HG03095 (cell line): ENCODE data around the gene C6orf136.

Experiments used
- ATAC-seq: cut with Tn5 transposase; IDR thresholded peaks from one replicate; pipeline ENCODE4 v1.9.1; 2021; ENCODE audit warnings: moderate library complexity; ENCODE audit not compliant: unreplicated experiment

The C6orf136 gene

DNA sequence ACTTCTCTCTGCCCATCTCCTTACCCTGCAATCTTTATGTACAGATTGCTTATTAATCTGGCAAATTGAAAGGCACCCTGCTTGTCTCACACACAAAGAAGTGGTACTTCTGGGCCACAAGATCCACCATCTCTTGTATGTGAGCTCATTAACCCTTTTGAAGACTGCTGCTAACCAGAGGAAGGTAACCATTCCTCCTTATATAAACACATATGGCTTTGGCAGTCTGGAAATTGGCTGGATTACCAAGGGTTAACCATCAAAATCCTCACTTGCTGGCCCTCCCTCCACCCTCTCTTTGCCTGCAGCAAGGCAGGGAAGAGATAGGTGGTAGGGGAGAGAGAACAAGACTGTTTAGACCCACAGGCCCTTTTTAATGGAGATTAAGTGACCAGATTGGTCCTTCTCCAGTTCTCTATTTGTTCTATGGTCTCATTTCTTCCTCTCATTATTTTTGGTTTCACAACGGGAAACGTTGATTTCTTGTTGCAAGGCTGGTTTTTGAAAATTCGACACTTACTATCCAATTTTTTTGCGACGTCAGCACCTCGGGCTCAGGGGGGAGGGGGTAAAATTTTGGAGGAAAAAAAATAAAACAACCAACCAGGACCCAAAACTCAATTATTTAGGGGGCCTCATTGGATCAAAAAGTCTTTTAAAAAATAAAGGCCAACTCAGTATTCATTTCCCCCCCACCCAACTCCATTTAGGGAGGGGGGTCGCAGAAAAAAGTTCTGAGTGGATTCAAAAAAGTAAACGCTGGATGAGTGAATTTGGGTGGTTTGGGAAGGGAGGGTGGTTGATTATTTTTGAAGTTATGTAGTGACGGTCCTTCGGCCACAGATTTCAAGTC, 30.7 kb upstream of the C6orf136 start:
- no peak for ATAC-seq

DNA sequence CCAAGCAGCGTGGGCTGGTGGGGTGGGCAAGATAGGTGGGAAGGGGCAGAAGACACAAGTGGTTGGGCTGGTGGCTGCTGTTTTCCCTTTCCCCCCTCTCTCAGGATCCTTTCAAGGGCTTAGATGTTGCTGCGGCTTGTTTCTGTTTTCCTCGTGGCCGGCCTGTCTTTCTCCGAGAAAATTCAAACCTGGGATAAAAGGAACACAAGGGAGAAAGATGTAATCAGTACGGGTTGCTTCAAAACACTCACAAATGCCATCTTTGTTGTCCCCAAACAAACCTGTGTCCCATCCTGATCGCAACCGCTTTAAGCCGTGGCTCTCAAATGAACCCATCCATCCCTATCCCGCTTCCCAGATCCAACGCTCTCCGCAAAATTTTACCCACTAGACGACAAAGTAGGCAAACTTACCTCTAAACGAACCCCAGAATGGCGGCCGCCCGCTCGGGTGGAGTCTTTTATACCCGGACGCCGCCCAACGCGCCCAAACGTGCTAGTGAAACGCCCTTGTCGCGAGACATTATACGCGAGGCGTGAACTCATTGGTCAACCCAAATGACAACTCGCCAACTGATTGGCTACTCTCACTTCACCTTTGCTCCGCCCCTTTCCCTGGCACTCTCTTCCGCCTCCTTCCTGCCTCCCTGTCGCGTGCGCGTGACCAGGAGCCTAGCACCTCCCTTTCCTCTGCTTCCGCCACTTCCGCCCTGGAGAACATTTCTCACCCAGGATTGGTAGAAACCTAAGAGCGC, 29.9 kb upstream of the C6orf136 start, which contains the start of gene PPP1R10:
Gene PPP1R10 (minus strand): TSS at position 433 of the 754 bp plus-strand sequence. CDS start 7,299 bp downstream, outside the sequence.
- ATAC-seq: peak; percentile 68

DNA sequence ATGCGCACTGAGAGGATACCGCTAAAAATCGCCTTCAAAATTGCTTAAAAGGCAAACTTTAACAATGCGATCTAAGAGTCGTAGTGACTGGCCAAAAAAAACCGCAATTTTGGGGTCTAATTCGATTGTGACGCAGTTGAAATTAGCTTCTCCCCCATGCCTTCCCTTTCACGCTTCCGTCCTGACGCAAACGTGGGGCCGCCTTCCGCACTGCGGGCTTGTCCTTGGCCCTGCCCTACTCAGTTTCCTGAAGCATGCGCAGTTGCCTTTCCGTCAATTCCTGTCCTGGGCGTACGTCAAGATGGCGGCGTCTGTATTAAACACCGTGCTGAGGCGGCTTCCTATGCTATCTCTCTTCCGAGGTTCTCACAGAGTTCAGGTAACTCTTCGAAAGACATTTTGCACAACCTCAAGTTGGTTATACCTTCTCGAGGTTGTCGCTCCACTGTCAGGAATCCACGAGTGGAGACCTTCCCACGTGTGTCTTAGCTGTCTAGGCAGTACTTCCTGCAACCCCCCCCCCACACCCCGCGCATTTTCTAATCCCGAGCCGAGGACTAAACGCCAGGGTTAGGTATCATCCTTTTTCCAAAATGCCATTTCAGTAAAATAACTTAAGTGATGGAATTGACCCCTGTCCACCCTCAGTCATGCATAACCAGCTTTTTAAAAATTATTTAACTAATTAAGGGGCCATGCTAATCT, 29.2 kb upstream of the C6orf136 start, which contains the start of gene MRPS18B:
Gene MRPS18B (plus strand): TSS at position 276 of the 705 bp plus-strand sequence. CDS start 26 bp downstream, at position 302.
- peak; percentile 68 for ATAC-seq

- ATAC-seq: no peak
Measured at GRCh38 chr6:30618270-30618797, 28.6 kb upstream of the C6orf136 start.

- ATAC-seq: no peak
Measured at GRCh38 chr6:30619561-30619960, 27.4 kb upstream of the C6orf136 start.

DNA sequence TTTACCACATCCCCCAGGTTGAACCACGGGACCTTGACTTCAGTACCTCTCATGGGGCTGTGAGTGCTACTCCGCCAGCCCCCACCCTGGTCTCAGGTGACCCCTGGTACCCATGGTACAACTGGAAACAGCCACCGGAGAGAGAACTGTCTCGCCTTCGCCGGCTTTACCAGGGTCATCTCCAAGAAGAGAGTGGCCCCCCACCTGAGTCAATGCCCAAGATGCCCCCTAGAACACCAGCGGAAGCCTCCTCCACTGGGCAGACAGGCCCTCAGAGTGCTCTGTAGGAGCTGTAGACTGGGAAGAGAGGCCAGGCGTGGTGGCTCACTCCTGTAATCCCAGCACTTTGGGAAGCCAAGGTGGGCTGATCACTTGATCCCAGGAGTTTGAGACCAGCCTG, 21.4 kb upstream of the C6orf136 start:
- no peak for ATAC-seq

- peak; percentile 72 for ATAC-seq
Measured at GRCh38 chr6:30626484-30627366, 20.2 kb upstream of the C6orf136 start, which contains the start of gene ATAT1. Gene ATAT1 (plus strand): TSS chr6:30626874.

DNA sequence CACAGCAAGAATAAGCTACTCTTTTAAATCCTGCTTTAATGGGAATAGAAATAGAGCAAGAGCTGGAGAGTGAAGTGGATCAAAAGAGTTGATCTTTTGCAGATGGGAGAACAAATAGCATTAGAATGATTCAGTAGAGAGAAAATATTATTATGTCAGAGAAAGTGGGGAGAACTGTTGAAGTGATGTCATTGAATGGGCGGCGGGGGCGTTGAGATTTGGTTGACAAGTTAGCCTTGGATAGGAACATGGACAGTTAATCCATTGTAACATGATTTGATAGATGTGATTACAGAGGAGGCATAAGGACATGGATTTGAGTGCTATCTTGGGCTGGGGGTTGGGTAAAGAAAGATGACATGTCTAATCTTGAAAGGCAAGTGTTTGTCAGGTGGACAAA, 11.1 kb upstream of the C6orf136 start:
- ATAC-seq: no peak

- no peak for ATAC-seq
Measured at GRCh38 chr6:30640481-30640880, 6.5 kb upstream of the C6orf136 start.

DNA sequence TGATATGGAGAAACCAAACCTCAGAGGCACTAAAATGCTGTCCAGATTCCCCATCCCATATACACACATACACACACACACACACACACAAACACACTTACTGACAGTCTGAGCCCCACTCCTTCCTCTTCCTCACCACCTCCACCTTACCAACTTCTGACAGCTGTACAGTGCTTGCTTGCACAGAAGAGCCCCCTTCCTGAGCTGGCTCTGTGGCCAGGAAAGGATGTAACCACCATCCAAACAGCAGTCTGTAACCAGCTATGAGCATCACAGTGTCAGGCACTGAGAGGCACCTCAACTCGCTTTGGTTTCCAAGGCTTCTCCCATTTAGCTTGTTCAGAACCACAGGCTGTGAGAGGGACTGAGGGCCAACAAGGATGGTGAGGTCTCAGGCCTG, 5.9 kb upstream of the C6orf136 start:
- no peak for ATAC-seq

- ATAC-seq: no peak
Measured at GRCh38 chr6:30643656-30644055, 3.3 kb upstream of the C6orf136 start.

DNA sequence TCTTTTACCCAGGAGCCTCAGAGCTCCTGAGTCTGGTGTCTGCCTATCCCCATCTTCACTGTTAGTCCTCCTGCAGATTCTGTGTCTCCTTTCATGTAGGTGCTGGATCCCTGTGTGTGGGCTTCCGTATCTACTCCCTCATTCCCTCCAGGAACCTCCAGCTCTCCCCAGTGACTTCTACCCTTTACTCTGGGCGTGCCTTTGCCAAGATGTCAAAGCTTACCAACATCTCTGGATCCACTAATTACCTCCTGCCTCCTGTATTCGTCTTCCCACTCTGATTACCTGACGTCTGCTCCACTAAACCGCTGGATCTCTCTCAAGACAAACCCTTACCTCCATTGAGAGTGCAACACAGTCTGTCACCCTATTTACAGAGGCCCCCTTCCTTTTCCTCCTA, 2.2 kb upstream of the C6orf136 start:
- ATAC-seq: no peak

GRCh38 chr6:30645989-30646388, 944 bp upstream of the C6orf136 start:
- ATAC-seq: no peak

- ATAC-seq: peak; percentile 50
Measured at GRCh38 chr6:30647242-30648116, 546 bp downstream of the C6orf136 start.

- no peak for ATAC-seq
Measured at GRCh38 chr6:30651143-30651542, 4.2 kb downstream of the C6orf136 start.

DNA sequence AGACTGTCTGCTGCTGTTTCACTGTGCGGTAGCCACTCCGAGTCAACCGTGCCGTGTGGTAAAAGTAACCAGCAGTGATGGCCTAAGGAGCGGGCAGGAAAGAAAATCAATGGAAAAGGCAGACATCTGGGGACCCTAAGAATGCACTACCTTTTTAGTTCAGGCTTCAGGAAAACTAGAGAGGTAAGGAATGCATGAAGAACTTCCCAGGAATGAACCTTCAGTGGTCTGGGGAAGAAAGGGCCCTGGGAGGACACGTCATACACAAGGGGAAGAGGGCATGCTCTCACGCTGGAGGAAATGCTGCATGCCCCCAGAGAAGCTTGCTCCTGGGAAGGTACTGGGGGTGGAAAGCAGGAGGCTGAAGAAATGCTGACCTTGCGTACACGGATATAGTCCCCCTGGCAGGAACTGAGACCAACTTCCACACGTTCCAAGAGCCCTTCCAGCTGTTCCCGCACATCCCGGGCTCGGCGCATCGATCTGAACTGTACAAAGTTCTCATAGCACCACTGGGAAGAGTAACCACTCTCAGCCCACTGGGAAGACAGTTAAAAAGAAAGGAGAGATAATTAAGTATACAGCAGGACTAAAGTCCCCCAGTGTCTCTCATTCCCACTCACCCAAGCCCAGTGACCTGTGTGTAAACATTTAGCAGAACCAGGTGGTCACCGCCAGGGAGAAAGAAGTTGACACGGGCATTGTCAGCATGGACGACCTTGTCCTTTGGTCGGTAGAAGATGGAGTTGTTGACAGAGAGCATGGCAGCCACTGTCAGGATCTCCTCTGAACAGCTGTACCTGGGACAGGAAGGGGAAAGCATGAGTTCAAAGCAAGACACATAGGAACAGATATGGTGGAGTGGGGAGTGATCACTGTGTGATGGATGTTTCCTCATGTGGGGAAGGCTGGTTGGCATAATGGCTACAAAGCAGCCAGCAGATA, 8.1 kb downstream of the C6orf136 start:
- ATAC-seq: no peak

DNA sequence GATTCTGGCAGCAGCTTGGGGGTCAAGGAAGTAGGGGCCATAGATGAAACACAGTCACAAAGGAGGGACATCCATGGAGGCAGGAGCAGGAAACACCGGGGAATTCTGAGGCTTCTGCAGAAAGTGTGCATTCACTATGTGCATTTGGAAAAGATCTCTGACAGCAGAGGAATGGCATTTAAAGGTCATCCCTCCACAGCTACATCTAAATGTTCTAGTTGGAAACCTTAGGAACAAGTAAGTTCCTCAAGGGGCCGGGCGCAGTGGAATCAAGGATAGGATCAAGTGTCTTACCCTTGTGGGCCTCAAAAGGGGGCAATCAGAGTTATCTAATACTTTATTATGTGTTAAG, 8.8 kb downstream of the C6orf136 start:
- no peak for ATAC-seq

DNA sequence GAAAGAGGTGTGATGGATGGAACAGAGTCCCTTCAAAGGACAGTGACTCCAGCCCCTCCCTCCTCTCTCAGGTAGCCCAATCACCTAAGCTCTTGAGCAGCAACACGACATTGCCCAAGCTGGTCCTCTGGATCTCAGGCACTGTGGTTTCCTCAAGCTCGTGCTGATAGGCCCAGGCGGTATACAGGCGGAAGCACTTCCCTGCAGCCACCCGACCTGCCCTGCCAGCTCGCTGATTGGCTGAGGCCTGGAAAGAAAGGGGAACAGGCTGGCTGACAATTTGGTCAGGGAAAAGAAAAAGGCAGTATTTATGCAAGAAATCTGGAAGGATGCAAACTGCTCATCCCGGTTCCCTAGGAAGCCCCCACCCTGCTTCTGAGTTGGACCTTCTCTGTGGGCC, 9.6 kb downstream of the C6orf136 start:
- no peak for ATAC-seq
